Measurements from ENCODE around the gene GNL1.

GNL1 gene

GRCh38 chr6:30568245-30568644 is 12.0 kb upstream of the GNL1 start:
- peaks cover 0 to 3% (median 0%) of the 10 kb centered on the region in 3 donors for H3K36me3 ChIP-seq
- no peak for DNase-seq
- no peak overlapping the region for H3K4me3 ChIP-seq
- intact Hi-C loops (cut with DNase I; ENCODE audit: low total_unique reads): no loop called here
- H3K27me3 ChIP-seq: no peaks in the 10 kb centered on the region
- no peaks in the 10 kb centered on the region for H3K9me3 ChIP-seq
- H3K4me1 ChIP-seq: peaks cover 4 to 28% (median 19%) of the 10 kb centered on the region in 4 donors
- no peak overlapping the region for H3K27ac ChIP-seq
- TF ChIP-seq CTCF (IDR thresholded peaks at IDR 0.05): no peak

- Histone ChIP-seq H3K9me3 (no peaks in the 10 kb centered on the region), H3K36me3 (peaks cover 0 to 25% (median 13%) of the 10 kb centered on the region in 3 donors), H3K4me3 (no peak overlapping the region), H3K27ac (no peak overlapping the region), H3K27me3 (no peaks in the 10 kb centered on the region), H3K4me1 (peaks cover 0 to 12% (median 4%) of the 10 kb centered on the region in 4 donors)
- no peak for TF ChIP-seq CTCF (IDR thresholded peaks at IDR 0.05)
- DNase-seq: no peak
- intact Hi-C loops (cut with DNase I; ENCODE audit: low total_unique reads): no loop called here
Measured at GRCh38 chr6:30565772-30566171, 9.5 kb upstream of the GNL1 start.

- Histone ChIP-seq H3K36me3 (peaks cover 0 to 25% (median 13%) of the 10 kb centered on the region in 3 donors), H3K27me3 (no peaks in the 10 kb centered on the region), H3K4me1 (peaks cover 0 to under 1% (median 0%) of the 10 kb centered on the region in 4 donors), H3K4me3 (no peak overlapping the region), H3K27ac (no peak overlapping the region), H3K9me3 (no peaks in the 10 kb centered on the region)
- no peak for TF ChIP-seq CTCF (IDR thresholded peaks at IDR 0.05)
- intact Hi-C loops (cut with DNase I; ENCODE audit: low total_unique reads): no loop called here
- DNase-seq: no peak
Measured at GRCh38 chr6:30564114-30564513, 7.8 kb upstream of the GNL1 start.

GRCh38 chr6:30562470-30563425 is 6.5 kb upstream of the GNL1 start:
- TF ChIP-seq CTCF (IDR thresholded peaks at IDR 0.05): no peak
- no peak overlapping the region for H3K27ac ChIP-seq
- H3K27me3 ChIP-seq: no peaks in the 10 kb centered on the region
- H3K4me3 ChIP-seq: no peak overlapping the region
- peaks cover 0 to 15% (median 7%) of the 10 kb centered on the region in 4 donors for H3K4me1 ChIP-seq
- no peaks in the 10 kb centered on the region for H3K9me3 ChIP-seq
- DNase-seq: no peak
- H3K36me3 ChIP-seq: peaks cover 0 to 25% (median 13%) of the 10 kb centered on the region in 3 donors
- intact Hi-C loops (cut with DNase I; ENCODE audit: low total_unique reads): no loop called here

GRCh38 chr6:30560930-30561329 is 4.6 kb upstream of the GNL1 start:
- Histone ChIP-seq H3K9me3 (no peaks in the 10 kb centered on the region), H3K36me3 (peaks cover 0 to 25% (median 13%) of the 10 kb centered on the region in 3 donors), H3K27ac (no peak overlapping the region), H3K4me3 (no peak overlapping the region), H3K27me3 (no peaks in the 10 kb centered on the region), H3K4me1 (peaks cover 0 to 19% (median 12%) of the 10 kb centered on the region in 4 donors)
- DNase-seq: no peak
- no peak for TF ChIP-seq CTCF (IDR thresholded peaks at IDR 0.05)
- intact Hi-C loops (cut with DNase I; ENCODE audit: low total_unique reads): no loop called here
